SK-N-SH treated with all-trans-retinoic acid at 6 μM for 48 hours (cell line): ENCODE data around the gene TECPR1.

Experiments used
- ARNTL ChIP-seq: fragments of 450-650 bp; formaldehyde crosslinking; IDR thresholded peaks from 2 replicates; pipeline ENCODE4 v1.5.0; 2020; ENCODE audit warnings: low read depth, mild to moderate bottlenecking, moderate library complexity, borderline replicate concordance
- ESRRG ChIP-seq: fragments of 250-450 bp; sonication (Bioruptor Pico); IDR thresholded peaks from 2 replicates; pipeline ENCODE4 v1.6.1; 2021; ENCODE audit warnings: mild to moderate bottlenecking
- GLIS3 ChIP-seq: fragments of 250-450 bp; sonication (Bioruptor Pico); IDR thresholded peaks from 2 replicates; pipeline ENCODE4 v1.5.0; 2020; ENCODE audit warnings: mild to moderate bottlenecking, moderate library complexity
- ISL1 ChIP-seq: fragments of 250-450 bp; sonication (Bioruptor Pico); IDR thresholded peaks from 2 replicates; pipeline ENCODE4 v2.1.2; 2022; ENCODE audit warnings: mild to moderate bottlenecking, moderate library complexity
- OSR1 ChIP-seq: fragments of 250-450 bp; sonication (Bioruptor Pico); IDR thresholded peaks from 2 replicates; pipeline ENCODE4 v1.8.0; 2022; ENCODE audit warnings: moderate library complexity, mild to moderate bottlenecking, inconsistent platforms
- RARB ChIP-seq: fragments of 250-450 bp; sonication (Bioruptor Pico); IDR thresholded peaks from 2 replicates; pipeline ENCODE4 v1.8.0; 2021; ENCODE audit warnings: mild to moderate bottlenecking, moderate library complexity
- ZFP30 ChIP-seq: fragments of 450-650 bp; formaldehyde crosslinking; IDR thresholded peaks from 2 replicates; pipeline ENCODE4 v1.5.0; 2022; ENCODE audit warnings: mild to moderate bottlenecking, moderate library complexity
- TF ChIP-seq, protein P1 (sequence below): fragments of 250-450 bp; sonication (Bioruptor Pico); IDR thresholded peaks from 2 replicates; pipeline ENCODE4 v1.8.0; 2020; ENCODE audit warnings: mild to moderate bottlenecking, moderate library complexity, borderline replicate concordance
- TF ChIP-seq, protein P2 (sequence below): fragments of 250-450 bp; sonication (Bioruptor Pico); IDR thresholded peaks from 2 replicates; pipeline ENCODE4 v1.5.1; 2020; ENCODE audit warnings: low read depth, mild to moderate bottlenecking, moderate library complexity
- TF ChIP-seq, protein P3 (sequence below): fragments of 250-450 bp; sonication (Bioruptor Pico); IDR thresholded peaks from 2 replicates; pipeline ENCODE4 v1.5.0; 2020; ENCODE audit warnings: mild to moderate bottlenecking, moderate library complexity

DNA sequence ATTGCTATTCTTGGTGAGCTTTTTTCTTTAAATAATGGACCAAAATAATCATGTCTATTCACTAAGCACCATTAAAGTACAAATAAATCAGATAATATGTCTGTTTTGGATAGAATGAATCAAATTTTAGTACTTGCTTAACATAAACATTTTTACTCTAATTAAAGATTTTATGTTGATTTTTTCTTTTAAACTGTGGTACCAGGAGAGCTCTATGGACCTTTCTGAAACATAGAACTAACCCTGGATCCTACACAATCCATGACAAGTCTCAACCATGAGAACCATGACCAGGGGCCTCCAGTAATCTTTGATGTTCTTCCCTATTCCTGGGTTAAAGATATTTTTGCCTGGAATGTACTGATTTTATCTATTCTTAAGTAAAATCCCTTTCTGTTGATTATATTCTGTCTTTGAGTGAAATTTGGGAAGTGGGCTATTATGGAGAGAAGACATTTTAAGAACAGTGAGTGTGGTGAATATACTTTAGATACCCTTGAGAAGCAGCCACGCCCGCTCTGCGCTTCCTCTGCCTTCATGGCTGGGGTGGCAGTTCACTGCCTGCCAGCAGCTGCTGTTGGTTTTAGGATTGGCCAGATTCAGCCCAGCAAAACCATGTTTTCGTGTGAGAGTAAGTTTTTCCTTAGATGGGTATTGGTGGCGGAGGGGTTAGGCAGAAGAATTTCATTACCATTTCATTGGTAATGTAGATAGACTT, 83.0 kb downstream of the TECPR1 start:
- TF ChIP-seq, protein P1, sequence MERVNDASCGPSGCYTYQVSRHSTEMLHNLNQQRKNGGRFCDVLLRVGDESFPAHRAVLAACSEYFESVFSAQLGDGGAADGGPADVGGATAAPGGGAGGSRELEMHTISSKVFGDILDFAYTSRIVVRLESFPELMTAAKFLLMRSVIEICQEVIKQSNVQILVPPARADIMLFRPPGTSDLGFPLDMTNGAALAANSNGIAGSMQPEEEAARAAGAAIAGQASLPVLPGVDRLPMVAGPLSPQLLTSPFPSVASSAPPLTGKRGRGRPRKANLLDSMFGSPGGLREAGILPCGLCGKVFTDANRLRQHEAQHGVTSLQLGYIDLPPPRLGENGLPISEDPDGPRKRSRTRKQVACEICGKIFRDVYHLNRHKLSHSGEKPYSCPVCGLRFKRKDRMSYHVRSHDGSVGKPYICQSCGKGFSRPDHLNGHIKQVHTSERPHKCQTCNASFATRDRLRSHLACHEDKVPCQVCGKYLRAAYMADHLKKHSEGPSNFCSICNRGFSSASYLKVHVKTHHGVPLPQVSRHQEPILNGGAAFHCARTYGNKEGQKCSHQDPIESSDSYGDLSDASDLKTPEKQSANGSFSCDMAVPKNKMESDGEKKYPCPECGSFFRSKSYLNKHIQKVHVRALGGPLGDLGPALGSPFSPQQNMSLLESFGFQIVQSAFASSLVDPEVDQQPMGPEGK (CRISPR knock-in tag) = no peak
- TF ChIP-seq, protein P2, sequence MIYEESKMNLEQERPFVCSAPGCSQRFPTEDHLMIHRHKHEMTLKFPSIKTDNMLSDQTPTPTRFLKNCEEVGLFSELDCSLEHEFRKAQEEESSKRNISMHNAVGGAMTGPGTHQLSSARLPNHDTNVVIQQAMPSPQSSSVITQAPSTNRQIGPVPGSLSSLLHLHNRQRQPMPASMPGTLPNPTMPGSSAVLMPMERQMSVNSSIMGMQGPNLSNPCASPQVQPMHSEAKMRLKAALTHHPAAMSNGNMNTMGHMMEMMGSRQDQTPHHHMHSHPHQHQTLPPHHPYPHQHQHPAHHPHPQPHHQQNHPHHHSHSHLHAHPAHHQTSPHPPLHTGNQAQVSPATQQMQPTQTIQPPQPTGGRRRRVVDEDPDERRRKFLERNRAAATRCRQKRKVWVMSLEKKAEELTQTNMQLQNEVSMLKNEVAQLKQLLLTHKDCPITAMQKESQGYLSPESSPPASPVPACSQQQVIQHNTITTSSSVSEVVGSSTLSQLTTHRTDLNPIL (CRISPR knock-in tag) = no peak
- TF ChIP-seq ARNTL (CRISPR knock-in tag) (no peak), GLIS3 (CRISPR knock-in tag) (no peak), ZFP30 (CRISPR knock-in tag) (no peak), RARB (CRISPR knock-in tag) (no peak), ESRRG (CRISPR knock-in tag) (no peak), OSR1 (no peak), ISL1 (no peak)
- TF ChIP-seq, protein P3, sequence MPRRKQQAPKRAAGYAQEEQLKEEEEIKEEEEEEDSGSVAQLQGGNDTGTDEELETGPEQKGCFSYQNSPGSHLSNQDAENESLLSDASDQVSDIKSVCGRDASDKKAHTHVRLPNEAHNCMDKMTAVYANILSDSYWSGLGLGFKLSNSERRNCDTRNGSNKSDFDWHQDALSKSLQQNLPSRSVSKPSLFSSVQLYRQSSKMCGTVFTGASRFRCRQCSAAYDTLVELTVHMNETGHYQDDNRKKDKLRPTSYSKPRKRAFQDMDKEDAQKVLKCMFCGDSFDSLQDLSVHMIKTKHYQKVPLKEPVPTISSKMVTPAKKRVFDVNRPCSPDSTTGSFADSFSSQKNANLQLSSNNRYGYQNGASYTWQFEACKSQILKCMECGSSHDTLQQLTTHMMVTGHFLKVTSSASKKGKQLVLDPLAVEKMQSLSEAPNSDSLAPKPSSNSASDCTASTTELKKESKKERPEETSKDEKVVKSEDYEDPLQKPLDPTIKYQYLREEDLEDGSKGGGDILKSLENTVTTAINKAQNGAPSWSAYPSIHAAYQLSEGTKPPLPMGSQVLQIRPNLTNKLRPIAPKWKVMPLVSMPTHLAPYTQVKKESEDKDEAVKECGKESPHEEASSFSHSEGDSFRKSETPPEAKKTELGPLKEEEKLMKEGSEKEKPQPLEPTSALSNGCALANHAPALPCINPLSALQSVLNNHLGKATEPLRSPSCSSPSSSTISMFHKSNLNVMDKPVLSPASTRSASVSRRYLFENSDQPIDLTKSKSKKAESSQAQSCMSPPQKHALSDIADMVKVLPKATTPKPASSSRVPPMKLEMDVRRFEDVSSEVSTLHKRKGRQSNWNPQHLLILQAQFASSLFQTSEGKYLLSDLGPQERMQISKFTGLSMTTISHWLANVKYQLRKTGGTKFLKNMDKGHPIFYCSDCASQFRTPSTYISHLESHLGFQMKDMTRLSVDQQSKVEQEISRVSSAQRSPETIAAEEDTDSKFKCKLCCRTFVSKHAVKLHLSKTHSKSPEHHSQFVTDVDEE (CRISPR knock-in tag) = no peak
